GM12878 (cell line): ENCODE data around the gene CCK. TPM values are rescaled to one million over a fixed set of nuclear protein-coding genes. Genes with fewer than 3 reads are reported as not detected.

ENCODE experiments used
- ATAC-seq: fragments of 200-7000 bp; cut with Tn5 transposase; 3 replicates; pipeline ENCODE4 v1.9.1; 2020; ENCODE audit warnings: mild to moderate bottlenecking, moderate library complexity
- BruUV-seq: library from RNA; stranded (reverse); fragments of 400-500 nt; replicated peaks from 2 replicates; lab custom pipeline; 2021; lab: Mats Ljungman, UMichigan
- CTCF ChIA-PET: fragments of 300-600 bp; sonication (Branson Sonifier 250); formaldehyde crosslinking; extraction: SDS; loops from one replicate; lab custom pipeline; 2021; ENCODE audit warnings: inconsistent platforms; lab: Yijun Ruan, JAX
- POLR2A ChIA-PET: fragments of 350-600 bp; formaldehyde crosslinking; extraction: SDS; loops from one replicate; lab custom pipeline; 2021; ENCODE audit warnings: inconsistent platforms; lab: Charles Lee
- RAD21 ChIA-PET: fragments of 300-600 bp; sonication (Branson Sonifier 250); formaldehyde crosslinking; loops from one replicate; lab custom pipeline; 2023; ENCODE audit warnings: antibody characterized with exemption; ENCODE audit not compliant: unreplicated experiment; lab: Charles Lee
- SMC1A ChIA-PET: fragments of 300-600 bp; sonication (Branson Sonifier 250); formaldehyde crosslinking; loops from one replicate; lab custom pipeline; 2023; ENCODE audit not compliant: unreplicated experiment, uncharacterized antibody; lab: Charles Lee
- DNase-seq: peaks from one replicate; pipeline ENCODE4 v3.0.0-alpha.2; 2011; ENCODE audit warnings: low read depth, low spot score
- FAIRE-seq: peaks from 3 replicates; lab custom pipeline; 2011; peaks lifted over from hg19 to GRCh38; lab: Jason Lieb, UNC
- H2AFZ ChIP-seq: 2 replicates; pipeline ENCODE4 v1.6.0; 2011; ENCODE audit warnings: low read depth, low read length, control low read depth; ENCODE audit not compliant: control insufficient read depth
- H3K27ac ChIP-seq: 2 replicates; pipeline ENCODE4 v1.5.1; 2011; ENCODE audit warnings: control low read depth; ENCODE audit not compliant: control insufficient read depth, insufficient read depth
- H3K27me3 ChIP-seq, 2 experiments: replicated peaks in 1 of 2; 2 replicates each; pipeline versions ENCODE4 v1.6.0 to v1.6.1; 2011; ENCODE audit warnings: low read length in 1 of 2; ENCODE audit not compliant: control insufficient read depth in 2 of 2, insufficient read depth in 2 of 2
- H3K36me3 ChIP-seq, 2 experiments: 2 replicates each; pipeline ENCODE4 v1.5.1; 2011; ENCODE audit warnings: low read length in 1 of 2; ENCODE audit not compliant: control insufficient read depth in 2 of 2, insufficient read depth in 2 of 2
- H3K4me1 ChIP-seq: 2 replicates; pipeline ENCODE4 v1.6.1; 2011; ENCODE audit warnings: mild to moderate bottlenecking, low read length, moderate library complexity, mixed read lengths; ENCODE audit not compliant: control insufficient read depth, insufficient read depth
- H3K4me2 ChIP-seq: 2 replicates; pipeline ENCODE4 v1.6.0; 2011; ENCODE audit warnings: control low read depth; ENCODE audit not compliant: control insufficient read depth, insufficient read depth
- H3K4me3 ChIP-seq: fragments of 200-600 bp; sonication (generic); 2 replicates; pipeline ENCODE4 v1.5.1; 2016
- H3K79me2 ChIP-seq: 2 replicates; pipeline ENCODE4 v1.6.0; 2011; ENCODE audit warnings: low read length; ENCODE audit not compliant: control insufficient read depth, insufficient read depth
- H3K9ac ChIP-seq: 2 replicates; pipeline ENCODE4 v1.8.0; 2011; ENCODE audit warnings: low read length, control low read depth, mixed read lengths; ENCODE audit not compliant: control insufficient read depth, insufficient read depth
- H3K9me3 ChIP-seq: replicated peaks from 3 replicates; pipeline ENCODE4 v1.5.1; 2011; ENCODE audit warnings: mild to moderate bottlenecking, low read length; ENCODE audit not compliant: control insufficient read depth, insufficient read depth
- H4K20me1 ChIP-seq: 2 replicates; pipeline ENCODE4 v1.6.0; 2011; ENCODE audit not compliant: control insufficient read depth, insufficient read depth
- CREM ChIP-seq: IDR thresholded peaks from 2 replicates; pipeline ENCODE4 v1.6.1; 2014; ENCODE audit warnings: antibody characterized with exemption, low read depth
- NR2C2 ChIP-seq: IDR thresholded peaks from 2 replicates; pipeline ENCODE4 v1.6.1; 2011; ENCODE audit warnings: borderline replicate concordance, low read depth; ENCODE audit not compliant: control insufficient read depth, insufficient read length
- RAD21 ChIP-seq: IDR thresholded peaks from 2 replicates; pipeline ENCODE4 v1.6.1; 2011; ENCODE audit warnings: mild to moderate bottlenecking, low read depth, low read length, moderate library complexity; ENCODE audit not compliant: insufficient read depth
- RELB ChIP-seq: fragments of 450-650 bp; IDR thresholded peaks from 2 replicates; pipeline ENCODE4 v1.6.1; 2017; ENCODE audit warnings: low read depth, mild to moderate bottlenecking, moderate library complexity
- SREBF1 ChIP-seq: IDR thresholded peaks from 2 replicates; pipeline ENCODE4 v1.6.1; 2012; ENCODE audit warnings: mild to moderate bottlenecking, low read length
- SUZ12 ChIP-seq: fragments of 200-600 bp; sonication (generic); IDR thresholded peaks from one replicate; pipeline ENCODE4 v1.6.1; 2018; ENCODE audit warnings: antibody characterized with exemption, mild to moderate bottlenecking; ENCODE audit not compliant: unreplicated experiment
- TCF3 ChIP-seq: IDR thresholded peaks from 2 replicates; pipeline ENCODE4 v1.6.1; 2012; ENCODE audit warnings: low read depth, mild to moderate bottlenecking, low read length, borderline replicate concordance; ENCODE audit not compliant: insufficient read depth
- WGBS: methylation state at CpG from one replicate; pipeline ENCODE4 v1.1.6; 2016; ENCODE audit warnings: low lambda C conversion rate; ENCODE audit not compliant: insufficient replicate concordance, insufficient coverage; ENCODE audit errors: missing lambda C conversion rate; 5-methylcytosine and 5-hydroxymethylcytosine counted together
- in situ Hi-C: fragments of 300-500 bp; cut with MboI; formaldehyde crosslinking; loops from 9 replicates; pipeline ENCODE4 v1.14.3; 2018; ENCODE audit warnings: mixed read lengths
- intact Hi-C: fragments of 100-400 bp; cut with micrococcal nuclease; formaldehyde crosslinking; loops from one replicate; pipeline ENCODE4 v1.14.2; 2022; ENCODE audit not compliant: unreplicated experiment
- polyA plus RNA-seq, 11 experiments: library from polyadenylated mRNA; depleted of rRNA in 4 of 11; unstranded in 6 of 11; stranded (reverse) in 5 of 11; fragments of >200 nt; fragmentation: Nextera tagmentation in 4 of 11; fragmentation: Illumina TruSeq in 1 of 11; extraction: Ambion mirVana in 4 of 11; extraction: Trizol in 1 of 11; gene quantifications; 1 replicate in 1 of 11; 2 replicates in 10 of 11; pipeline versions ENCODE4 v1.2.1 to v1.2.3, GENCODE V29; 2011 to 2016; ENCODE audit warnings: inconsistent platforms in 2 of 11, missing spikeins in 2 of 11, low read depth in 1 of 11
- total RNA-seq, 4 experiments: library from RNA; depleted of rRNA in 3 of 4; stranded (reverse); fragments of >200 nt in 3 of 4; fragmentation: Illumina TruSeq in 1 of 4; extraction: Trizol in 1 of 4; gene quantifications; 2 replicates each; pipeline versions ENCODE4 v1.2.1 to v1.2.3, GENCODE V29; 2013 to 2021

Gene CCK
- total and polyA plus RNA-seq, 10 of the 15 experiments (the other 5 are each of a cell fraction or from before 2014, with no cell fraction given) = not detected

GRCh38 chr3:42224658-42225421, 41.1 kb downstream of the CCK start:
- DNase-seq = no peak
- ATAC-seq = no peak
- in situ Hi-C loops (loop anchor here (5.0 to 10.0 kb wide), 2 partner anchors 103 to 330 kb away; no protein-coding TSS in a partner anchor), intact Hi-C loops (loop anchor here (5.0 kb wide), 1 partner anchor 333 kb away; no protein-coding TSS in a partner anchor)
- no peaks in the 10 kb centered on the region for H3K79me2 ChIP-seq
- no peak overlapping the region for H3K9ac ChIP-seq
- no peak overlapping the region for H3K4me3 ChIP-seq
- ChIA-PET SMC1A (no interaction called here), POLR2A (no interaction called here), CTCF (interaction anchor here (0.6 kb wide), 1 partner anchor 343 kb away, joined by 4 read pairs; no protein-coding TSS in a partner anchor), RAD21 (no interaction called here)
- 88% methylated on average over 12 of the region's 12 CpGs for WGBS
- BruUV-seq = TSS peak; percentile 25
- peaks cover 8 to 26% of the 10 kb centered on the region in 2 experiments for H3K36me3 ChIP-seq
- H3K4me1 ChIP-seq = peaks cover 3% of the 10 kb centered on the region; the same call in 1 of the 2 replicates
- H3K4me2 ChIP-seq = no peak overlapping the region
- H3K27me3 ChIP-seq = no peaks in the 10 kb centered on the region
- H2AFZ ChIP-seq = no peak overlapping the region
- no peaks in the 10 kb centered on the region; the same call in 2 of the 3 replicates for H3K9me3 ChIP-seq
- TF ChIP-seq RELB = no peak
- no peak for TF ChIP-seq NR2C2
- no peak for TF ChIP-seq CREM
- TF ChIP-seq SREBF1 = no peak
- TF ChIP-seq RAD21 = no peak
- TF ChIP-seq SUZ12 = no peak
- TF ChIP-seq TCF3 = no peak
- TF ChIP-seq, all 136 proteins: peak for 0
- no peaks in the 10 kb centered on the region for H4K20me1 ChIP-seq
- no peak for FAIRE-seq
- no peak overlapping the region for H3K27ac ChIP-seq
